HEK293 (cell line): ENCODE measurements around the gene NUCB1.

Experiments used
- CTCF ChIA-PET: fragments of 350-600 bp; formaldehyde crosslinking; extraction: SDS; loops from one replicate; lab custom pipeline; 2021; ENCODE audit warnings: antibody characterized with exemption; lab: Yijun Ruan, JAX
- POLR2A ChIA-PET: fragments of 300-600 bp; formaldehyde crosslinking; extraction: SDS; loops from one replicate; lab custom pipeline; 2020; ENCODE audit warnings: antibody characterized with exemption, inconsistent platforms; lab: Yijun Ruan, JAX
- H3K27ac ChIP-seq: fragments of 200-500 bp; sonication (Bioruptor generic); 2 replicates; pipeline ENCODE4 v1.5.1; 2014; ENCODE audit warnings: low read depth, low read length, control low read depth, inconsistent platforms; ENCODE audit errors: extremely low read depth
- H3K36me3 ChIP-seq, 2 experiments: fragments of 200-500 bp in 1 of 2; sonication (Bioruptor generic) in 1 of 2; 1 replicate in 1 of 2; 2 replicates in 1 of 2; pipeline ENCODE4 v1.5.1; 2014 to 2017; ENCODE audit warnings: inconsistent platforms in 2 of 2, low read length in 2 of 2; ENCODE audit not compliant: control insufficient read depth in 2 of 2, insufficient read depth in 1 of 2
- H3K4me1 ChIP-seq: fragments of 200-500 bp; sonication (Bioruptor generic); 2 replicates; pipeline ENCODE4 v1.5.1; 2014; ENCODE audit warnings: mild to moderate bottlenecking, low read length, inconsistent platforms; ENCODE audit not compliant: control insufficient read depth, insufficient read depth
- H3K4me3 ChIP-seq: 2 replicates; pipeline ENCODE4 v1.5.1; 2011; ENCODE audit warnings: low read depth, mild to moderate bottlenecking, control low read depth, low read length, moderate library complexity
- H3K9me3 ChIP-seq: fragments of 200-500 bp; sonication (Bioruptor generic); 2 replicates; pipeline ENCODE4 v1.5.1; 2014; ENCODE audit warnings: low read depth, low read length, inconsistent platforms; ENCODE audit not compliant: control insufficient read depth, insufficient read depth
- BCL11A ChIP-seq: fragments of 450-650 bp; formaldehyde crosslinking; IDR thresholded peaks from 2 replicates; pipeline ENCODE4 v1.5.1; 2016; ENCODE audit warnings: low read depth, missing biosample characterization, missing genetic modification characterization
- ELK4 ChIP-seq: IDR thresholded peaks from 2 replicates; pipeline ENCODE4 v1.6.1; 2011; ENCODE audit warnings: mild to moderate bottlenecking, low read depth, low read length, borderline replicate concordance
- HOXA7 ChIP-seq: sonication (generic); formaldehyde crosslinking; IDR thresholded peaks from 2 replicates; pipeline ENCODE4 v1.8.1; 2022; ENCODE audit warnings: missing genetic modification reagents, borderline replicate concordance
- PRDM4 ChIP-seq: fragments of 450-650 bp; formaldehyde crosslinking; IDR thresholded peaks from 2 replicates; pipeline ENCODE4 v1.5.1; 2017; ENCODE audit warnings: missing biosample characterization, missing genetic modification characterization
- ZBTB10 ChIP-seq: fragments of 450-650 bp; formaldehyde crosslinking; IDR thresholded peaks from 2 replicates; pipeline ENCODE4 v1.5.1; 2016; ENCODE audit warnings: missing biosample characterization, missing genetic modification characterization
- ZNF174 ChIP-seq: fragments of 450-650 bp; formaldehyde crosslinking; IDR thresholded peaks from 2 replicates; pipeline ENCODE4 v1.5.0; 2017; ENCODE audit warnings: missing biosample characterization, mild to moderate bottlenecking, missing genetic modification characterization
- ZNF175 ChIP-seq: fragments of 450-650 bp; formaldehyde crosslinking; IDR thresholded peaks from 2 replicates; pipeline ENCODE4 v1.5.1; 2016; ENCODE audit warnings: missing biosample characterization, missing genetic modification characterization
- ZNF248 ChIP-seq: fragments of 450-650 bp; formaldehyde crosslinking; IDR thresholded peaks from 2 replicates; pipeline ENCODE4 v1.5.1; 2017; ENCODE audit warnings: missing biosample characterization, missing genetic modification characterization
- ZNF324 ChIP-seq: fragments of 450-650 bp; formaldehyde crosslinking; IDR thresholded peaks from 2 replicates; pipeline ENCODE4 v1.5.1; 2016; ENCODE audit warnings: missing biosample characterization, missing genetic modification characterization
- ZNF558 ChIP-seq: fragments of 450-650 bp; formaldehyde crosslinking; IDR thresholded peaks from 2 replicates; pipeline ENCODE4 v1.5.1; 2016; ENCODE audit warnings: missing biosample characterization, missing genetic modification characterization
- ZNF621 ChIP-seq: fragments of 450-650 bp; formaldehyde crosslinking; IDR thresholded peaks from 2 replicates; pipeline ENCODE4 v1.5.1; 2017; ENCODE audit warnings: missing biosample characterization, missing genetic modification characterization
- ZNF704 ChIP-seq: fragments of 450-650 bp; formaldehyde crosslinking; IDR thresholded peaks from 2 replicates; pipeline ENCODE4 v1.5.1; 2016; ENCODE audit warnings: missing biosample characterization, missing genetic modification characterization
- ZNF76 ChIP-seq: fragments of 450-650 bp; formaldehyde crosslinking; IDR thresholded peaks from 2 replicates; pipeline ENCODE4; 2016; ENCODE audit warnings: low read depth, missing biosample characterization, missing genetic modification characterization, borderline replicate concordance

Gene NUCB1

GRCh38 chr19:48947258-48947542, 47.1 kb downstream of the NUCB1 start:
- H3K4me3 ChIP-seq: no peak overlapping the region
- CTCF ChIA-PET: no interaction called here
- H3K36me3 ChIP-seq: no peaks in the 10 kb centered on the region
- POLR2A ChIA-PET: no interaction called here
- no peaks in the 10 kb centered on the region for H3K9me3 ChIP-seq
- no peaks in the 10 kb centered on the region for H3K4me1 ChIP-seq
- TF ChIP-seq ZNF248 (no peak), ZNF621 (tag by site-specific recombination) (no peak), ZNF175 (no peak), ZNF76 (tag by site-specific recombination) (no peak), ZNF704 (tag by site-specific recombination) (no peak), PRDM4 (tag by site-specific recombination) (no peak), BCL11A (tag by site-specific recombination) (no peak), ZNF324 (tag by site-specific recombination) (no peak), ZNF174 (tag by site-specific recombination) (no peak)
- H3K27ac ChIP-seq: no peak overlapping the region

GRCh38 chr19:48950159-48950558, 50.0 kb downstream of the NUCB1 start:
- H3K27ac ChIP-seq: no peak overlapping the region

More at GRCh38 chr19:48950159-48950558, 50.0 kb downstream of the NUCB1 start:
- CTCF ChIA-PET: interaction anchor here (0.6 kb wide), 1 partner anchor 262 kb away, joined by 4 read pairs; no protein-coding TSS in a partner anchor
- no peaks in the 10 kb centered on the region for H3K9me3 ChIP-seq
- POLR2A ChIA-PET: no interaction called here
- TF ChIP-seq ELK4 (no peak), HOXA7 (CRISPR knock-in tag) (no peak), ZNF558 (tag by site-specific recombination) (no peak), ZBTB10 (tag by site-specific recombination) (no peak)
- no peaks in the 10 kb centered on the region for H3K36me3 ChIP-seq
- peaks cover under 1% of the 10 kb centered on the region for H3K4me1 ChIP-seq
- H3K4me3 ChIP-seq: no peak overlapping the region
